Erythroblast (primary cell): ENCODE measurements around the gene MB21D2.

Experiments used
- GATA1 ChIP-seq: IDR thresholded peaks from 2 replicates; pipeline ENCODE4 v1.6.1; 2011; ENCODE audit warnings: low read depth, mild to moderate bottlenecking, control low read depth, low read length, moderate library complexity
- POLR2A ChIP-seq: IDR thresholded peaks from 2 replicates; pipeline ENCODE4 v1.6.1; 2011; ENCODE audit warnings: mild to moderate bottlenecking, low read length

- TF ChIP-seq POLR2A (no peak), GATA1 (no peak)
Observed at GRCh38 chr3:192911293-192911692, 6.4 kb downstream of the MB21D2 start.
